Fibroblast of upper back skin (primary cell): Measurements from ENCODE around the gene ZNF646.
"Not testable (repeated sequence)": the region's sequence is repeated elsewhere in the genome, so short reads cannot be mapped to it uniquely, and the experiment has no call there.

Source experiments
- DNase-seq: peaks from one replicate; pipeline ENCODE4 v3.0.0-alpha.2; 2013

The ZNF646 gene

GRCh38 chr16:31084584-31085302 is 10.5 kb downstream of the ZNF646 start:
- no peak for DNase-seq

GRCh38 chr16:31085411-31085810 is 11.2 kb downstream of the ZNF646 start:
- no peak for DNase-seq

GRCh38 chr16:31085873-31086628 is 11.8 kb downstream of the ZNF646 start:
- DNase-seq, result no peak

DNA sequence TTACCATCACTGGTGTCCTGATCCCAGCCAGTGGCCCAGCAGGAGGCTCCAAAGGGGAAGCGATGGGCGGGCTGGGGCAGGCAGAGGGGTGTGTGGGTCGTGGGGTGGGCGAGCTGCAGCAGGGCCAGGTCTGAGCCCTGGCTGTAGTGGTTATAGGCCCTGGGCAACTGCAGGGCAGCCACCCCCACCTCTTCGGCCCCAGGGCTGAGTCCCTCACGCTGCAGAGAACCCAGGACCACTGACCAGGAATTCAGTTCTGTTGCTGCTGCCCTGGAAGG is 12.3 kb downstream of the ZNF646 start:
- no peak for DNase-seq

GRCh38 chr16:31087481-31087880 is 13.3 kb downstream of the ZNF646 start:
- no peak for DNase-seq

DNA sequence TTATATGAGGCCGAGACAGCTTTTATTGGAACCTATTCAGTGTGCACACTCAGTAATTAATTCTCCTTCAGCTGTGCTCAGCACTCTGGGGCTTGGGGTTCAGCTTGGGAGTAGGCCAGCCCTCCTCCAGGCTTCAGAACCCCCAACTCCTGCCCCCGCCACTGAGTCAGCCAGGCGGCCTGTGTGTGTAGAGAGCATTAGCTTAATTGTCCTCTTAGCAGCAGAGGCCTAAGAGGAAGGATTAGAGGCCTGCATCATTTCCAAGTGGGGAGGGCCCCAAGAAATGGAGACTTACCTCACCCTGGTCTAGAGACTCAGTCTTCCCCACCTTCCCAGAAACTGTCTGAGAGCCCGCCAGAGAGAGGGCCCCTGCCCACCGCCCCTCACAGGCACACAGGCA is 13.7 kb downstream of the ZNF646 start:
- DNase-seq, result no peak

- DNase-seq, result no peak
Observed at GRCh38 chr16:31088459-31089183, 14.4 kb downstream of the ZNF646 start, which contains the start of gene PRSS53. PRSS53 (minus strand) TSS chr16:31088943; CDS start chr16:31088809, 134 bp downstream.

GRCh38 chr16:31089199-31089598 is 15.0 kb downstream of the ZNF646 start:
- DNase-seq, result no peak

DNA sequence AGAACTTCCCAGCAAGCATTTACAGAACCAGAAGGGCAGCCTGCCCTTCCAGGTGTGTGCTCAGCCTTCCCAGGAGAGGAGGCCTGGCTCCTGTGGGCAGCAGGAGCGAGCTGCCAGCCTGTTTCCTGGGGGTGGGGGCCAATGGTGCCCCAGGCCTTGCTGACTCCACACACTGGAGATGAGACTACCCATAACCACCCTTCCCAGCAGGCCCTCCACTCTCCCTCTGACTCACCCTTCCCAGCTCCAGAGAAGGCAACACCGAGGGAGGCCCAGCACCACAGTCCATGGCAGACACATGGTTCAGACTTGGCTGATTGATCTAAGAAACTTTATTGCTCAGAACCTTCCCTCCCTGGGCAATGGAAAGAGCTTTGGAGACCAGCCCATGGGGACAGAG is 16.3 kb downstream of the ZNF646 start:
- peak; percentile 45 for DNase-seq

GRCh38 chr16:31092330-31092729 is 18.1 kb downstream of the ZNF646 start:
- no peak for DNase-seq

- DNase-seq, result peak; percentile 49
Observed at GRCh38 chr16:31093132-31093703, 19.0 kb downstream of the ZNF646 start.

- no peak for DNase-seq
Observed at GRCh38 chr16:31094088-31094423, 19.8 kb downstream of the ZNF646 start.

DNA sequence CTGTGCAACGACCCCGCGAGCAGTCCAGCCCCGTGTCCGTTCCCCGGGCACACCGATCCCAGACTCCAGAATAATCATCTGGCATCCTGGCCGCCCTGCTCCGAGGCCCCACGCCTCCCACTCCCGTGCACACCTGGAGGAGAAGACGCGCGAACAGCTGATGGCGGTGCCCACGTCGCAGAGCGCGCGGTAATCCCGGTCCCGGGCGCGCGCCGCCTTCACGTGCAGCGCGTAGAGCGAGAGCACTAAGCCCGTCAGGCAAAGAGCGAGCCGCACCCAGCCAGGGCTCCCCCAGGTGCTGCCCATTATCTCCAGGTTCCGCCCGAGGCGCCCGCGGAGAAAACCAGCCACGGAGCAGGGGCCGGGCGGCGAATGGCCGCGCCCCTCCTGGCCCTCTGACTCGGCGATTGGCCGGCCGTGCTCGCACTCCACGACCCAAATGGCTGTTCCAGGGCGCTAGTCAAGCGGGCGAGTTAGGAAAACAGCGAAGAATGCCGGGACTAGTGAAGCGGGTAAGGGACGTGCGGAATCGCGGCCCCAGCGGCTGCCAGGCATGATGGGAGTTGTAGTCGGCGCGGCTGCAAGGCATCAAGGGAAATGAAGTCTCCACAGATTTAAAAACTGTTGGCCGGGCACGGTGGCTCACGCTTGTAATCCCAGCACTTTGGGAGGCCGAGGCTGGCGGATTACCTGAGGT is 20.4 kb downstream of the ZNF646 start, which contains the start of gene VKORC1:
Gene VKORC1, minus strand, starts transcription at position 374 of the 697 bp plus-strand sequence. Its CDS starts 68 bp downstream, at position 306.
- peak; percentile 98 for DNase-seq

DNA sequence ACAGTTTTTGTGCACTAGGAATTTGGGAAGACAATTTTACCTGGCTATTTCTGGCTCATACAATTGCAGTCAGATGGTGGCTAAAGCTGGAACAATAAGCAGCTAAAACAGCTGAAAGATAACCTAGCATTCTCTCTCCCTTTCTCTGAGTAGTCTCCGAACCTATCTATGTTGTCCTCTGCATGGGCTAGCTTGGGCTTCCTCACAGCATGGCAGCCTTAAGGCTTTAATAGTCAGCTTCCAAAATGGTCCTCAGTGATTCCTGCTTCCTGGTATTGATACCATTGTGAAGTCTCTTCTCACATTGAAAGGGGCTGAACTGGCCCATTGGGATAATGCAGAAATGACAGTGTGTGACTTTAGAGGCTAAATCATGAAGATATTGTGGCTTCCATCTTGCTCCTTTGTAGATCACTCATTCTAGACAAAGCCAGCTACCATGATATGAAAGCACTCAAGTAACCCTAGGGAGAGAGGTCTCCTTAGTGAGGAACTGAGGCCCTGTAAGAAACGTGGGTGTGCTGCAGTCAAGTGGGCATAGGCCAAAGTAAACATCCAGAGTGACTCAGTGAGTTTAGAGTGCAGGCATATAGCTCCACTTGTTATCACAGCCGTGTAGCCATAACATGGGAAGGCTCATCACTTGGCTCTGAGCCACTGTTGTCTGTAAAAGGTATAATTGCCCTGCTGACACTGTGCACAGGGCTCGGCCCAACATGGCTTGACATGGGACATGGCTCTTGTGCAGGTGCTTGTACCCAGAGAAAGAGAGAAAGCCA is 25.8 kb downstream of the ZNF646 start:
- peak; percentile 16 for DNase-seq

DNA sequence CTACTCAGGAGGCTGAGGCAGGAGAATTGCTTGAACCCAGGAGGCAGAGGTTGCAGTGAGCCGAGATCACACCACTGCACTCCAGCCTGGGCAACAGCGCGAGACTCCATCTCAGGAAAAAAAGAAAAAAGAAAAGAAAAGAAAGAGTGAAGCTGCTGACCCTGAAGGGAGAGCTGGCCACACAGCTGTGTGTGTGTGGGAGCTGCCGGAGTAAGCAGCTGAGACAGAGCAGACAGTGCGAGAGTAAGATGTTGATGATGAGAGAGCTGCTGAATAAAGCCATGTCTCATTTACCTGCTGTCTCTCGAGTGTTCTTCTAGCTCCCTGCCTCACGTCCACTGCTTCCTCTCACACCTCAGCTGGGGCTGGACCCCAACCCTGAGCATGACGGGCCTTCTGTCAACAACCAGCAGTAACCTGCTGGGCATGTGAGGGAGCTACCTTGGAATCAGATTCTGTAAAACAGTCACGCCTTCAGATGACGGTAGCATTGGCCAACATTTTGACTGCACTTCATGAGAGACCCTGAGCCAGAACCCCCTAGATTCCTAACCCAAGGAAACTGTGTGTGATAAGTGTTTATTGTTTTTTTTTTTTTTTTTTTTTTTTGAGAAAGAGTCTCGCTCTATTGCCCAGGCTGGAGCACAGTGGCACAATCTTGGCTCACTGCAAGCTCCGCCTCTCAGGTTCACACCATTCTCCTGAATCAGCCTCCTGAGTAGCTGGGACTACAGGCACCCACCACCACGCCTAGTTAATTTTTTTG is 26.8 kb downstream of the ZNF646 start:
- DNase-seq, result not testable (repeated sequence)

DNA sequence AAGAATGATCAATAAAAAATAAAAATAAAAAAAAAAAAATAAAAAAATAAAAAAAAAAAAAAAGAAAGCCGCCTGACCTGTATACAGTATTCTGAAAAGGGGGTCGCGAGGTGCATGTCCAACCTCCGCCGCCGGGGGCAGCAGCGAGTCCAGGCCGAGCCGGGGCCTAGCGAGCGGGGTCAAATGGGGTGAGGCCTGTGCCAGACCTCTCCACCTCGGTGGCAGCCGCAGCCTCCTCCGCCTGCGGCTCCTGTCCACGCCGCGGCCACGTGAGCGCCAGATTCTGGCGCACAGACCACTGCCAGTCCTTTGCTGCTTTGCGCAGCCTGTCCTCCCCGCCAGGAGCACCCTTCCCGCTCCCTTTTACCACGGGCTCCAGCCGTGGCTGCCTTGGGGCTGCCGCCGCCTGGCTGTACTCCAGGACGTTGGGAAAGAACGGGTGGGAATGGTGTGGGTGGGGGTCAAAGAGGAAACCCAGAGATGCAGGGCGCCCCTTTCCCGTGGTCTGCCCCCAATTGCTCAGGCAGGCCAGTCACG is 31.5 kb downstream of the ZNF646 start:
- peak; percentile 55 for DNase-seq

- DNase-seq, result no peak
Observed at GRCh38 chr16:31106509-31107464, 32.6 kb downstream of the ZNF646 start.

GRCh38 chr16:31107465-31107867 is 33.2 kb downstream of the ZNF646 start:
- no peak for DNase-seq

DNA sequence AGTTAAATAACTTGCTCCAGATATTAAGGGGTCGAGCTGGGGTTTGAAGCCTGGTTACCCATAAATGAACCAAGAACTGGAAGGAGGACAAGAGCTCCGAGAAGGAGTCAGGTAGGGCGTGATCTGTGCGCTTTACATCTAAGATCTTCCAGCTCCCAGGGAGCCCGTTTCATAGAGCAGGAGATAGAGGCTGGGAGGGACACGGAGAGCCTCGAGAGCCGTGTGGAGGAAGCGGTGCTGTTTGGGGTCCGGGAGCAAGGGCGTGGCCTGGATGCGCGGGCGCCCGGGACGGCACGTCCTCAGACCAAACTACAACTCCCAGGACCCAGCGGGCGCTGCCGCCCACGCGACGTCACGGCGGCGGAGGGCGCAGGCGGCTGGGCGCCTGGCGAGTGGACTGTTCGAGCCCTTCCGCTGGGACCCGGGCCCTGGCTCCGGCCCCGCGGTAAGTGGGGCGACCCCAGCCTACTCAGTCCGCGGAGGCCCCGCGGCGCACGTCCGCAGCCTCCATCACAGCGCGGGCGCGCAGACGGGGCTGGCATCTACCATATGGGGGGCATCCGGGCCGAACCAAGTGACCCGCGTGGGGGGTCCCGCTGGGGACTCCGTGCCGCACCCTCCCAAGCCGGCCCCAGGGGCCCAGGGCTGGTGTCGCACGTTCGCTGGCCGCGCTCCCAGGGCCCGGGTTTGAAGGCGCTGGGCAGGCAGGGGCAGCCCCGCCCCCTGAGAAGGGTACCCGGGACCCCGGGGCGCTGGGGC is 34.0 kb downstream of the ZNF646 start, which contains the start of gene BCKDK:
Gene BCKDK, plus strand, starts transcription at position 352 of the 759 bp plus-strand sequence. CDS start 838 bp downstream, outside the sequence.
- peak; percentile 75 for DNase-seq
